HepG2 (cell line): ENCODE data around the gene TTLL12. TPM values are rescaled to one million over a fixed set of nuclear protein-coding genes. Genes with fewer than 3 reads are reported as not detected.

ENCODE experiments used
- CHCHD3 ChIP-seq: sonication (generic); formaldehyde crosslinking; IDR thresholded peaks from 2 replicates; pipeline ENCODE4 v1.8.0; 2022; ENCODE audit warnings: mild to moderate bottlenecking, missing genetic modification reagents, moderate library complexity
- DMAP1 ChIP-seq: IDR thresholded peaks from 2 replicates; pipeline ENCODE4 v1.6.1; 2016
- HMGXB3 ChIP-seq: sonication (generic); formaldehyde crosslinking; IDR thresholded peaks from 2 replicates; pipeline ENCODE4 v1.4.0; 2020; ENCODE audit warnings: missing genetic modification reagents, borderline replicate concordance
- MEIS2 ChIP-seq: sonication (generic); formaldehyde crosslinking; IDR thresholded peaks from 2 replicates; pipeline ENCODE4 v1.9.0; 2021; ENCODE audit warnings: mild to moderate bottlenecking, missing genetic modification reagents
- MTA1 ChIP-seq: sonication (generic); formaldehyde crosslinking; IDR thresholded peaks from 2 replicates; pipeline ENCODE4 v1.4.0; 2020; ENCODE audit warnings: missing genetic modification reagents, mild to moderate bottlenecking, borderline replicate concordance
- PBX3 ChIP-seq: sonication (generic); formaldehyde crosslinking; IDR thresholded peaks from 2 replicates; pipeline ENCODE4 v1.8.1; 2023; ENCODE audit warnings: missing genetic modification reagents, inconsistent platforms, borderline replicate concordance
- REL ChIP-seq: sonication (generic); formaldehyde crosslinking; conservative IDR thresholded peaks from 2 replicates; pipeline ENCODE4 v1.8.0; 2022; ENCODE audit warnings: mild to moderate bottlenecking, missing genetic modification reagents, moderate library complexity
- SOX6 ChIP-seq, 2 experiments: fragments of 450-650 bp in 1 of 2; sonication (generic) in 1 of 2; formaldehyde crosslinking in 1 of 2; IDR thresholded peaks; 2 replicates each; pipeline versions ENCODE4 v1.4.0 to v1.6.1; 2017 to 2020; ENCODE audit warnings: antibody characterized with exemption in 1 of 2, mild to moderate bottlenecking in 1 of 2, missing genetic modification reagents in 1 of 2
- SP1 ChIP-seq, 2 experiments: fragments of 450-650 bp in 1 of 2; sonication (generic) in 1 of 2; formaldehyde crosslinking in 1 of 2; IDR thresholded peaks; 2 replicates each; pipeline versions ENCODE4 v1.4.0 to v1.6.1; 2016 to 2020; ENCODE audit warnings: missing genetic modification reagents in 1 of 2
- ZNF430 ChIP-seq: sonication (generic); formaldehyde crosslinking; IDR thresholded peaks from 2 replicates; pipeline ENCODE4 v1.9.0; 2021; ENCODE audit warnings: mild to moderate bottlenecking, missing genetic modification reagents
- ZNF776 ChIP-seq: sonication (generic); formaldehyde crosslinking; IDR thresholded peaks from 2 replicates; pipeline ENCODE4 v1.4.0; 2020; ENCODE audit warnings: mild to moderate bottlenecking, missing genetic modification reagents
- ZNF788 ChIP-seq: sonication (generic); formaldehyde crosslinking; IDR thresholded peaks from 2 replicates; pipeline ENCODE4 v1.5.0; 2020; ENCODE audit warnings: mild to moderate bottlenecking, missing genetic modification reagents, borderline replicate concordance
- ZSCAN31 ChIP-seq: sonication (generic); formaldehyde crosslinking; IDR thresholded peaks from 2 replicates; pipeline ENCODE4 v1.5.0; 2020; ENCODE audit warnings: low read depth, mild to moderate bottlenecking, missing genetic modification reagents
- polyA plus RNA-seq, 8 experiments: library from polyadenylated mRNA; depleted of rRNA in 3 of 8; stranded (reverse) in 7 of 8; unstranded in 1 of 8; fragments of >200 nt; fragmentation: Illumina TruSeq in 4 of 8; extraction: Trizol in 4 of 8; gene quantifications; 2 replicates each; pipeline versions ENCODE4 v1.2.1 to v1.2.3, GENCODE V29; 2011 to 2016; ENCODE audit warnings: low read depth in 4 of 8, missing spikeins in 1 of 8, mixed read lengths in 1 of 8; ENCODE audit not compliant: insufficient read depth in 1 of 8
- total RNA-seq, 5 experiments: library from RNA; depleted of rRNA; stranded (reverse); fragments of >200 nt; fragmentation: Illumina TruSeq; extraction: Trizol; gene quantifications; 2 replicates each; pipeline ENCODE4 v1.2.3, GENCODE V29; 2016; ENCODE audit warnings: low read depth in 1 of 5
- TF ChIP-seq, protein P1 (sequence below): sonication (generic); formaldehyde crosslinking; IDR thresholded peaks from 2 replicates; pipeline ENCODE4 v1.4.0; 2020; ENCODE audit warnings: missing genetic modification reagents

Gene TTLL12
- total and polyA plus RNA-seq, 2 of the 13 experiments (the other 11 are each of a cell fraction or from before 2014, with no cell fraction given), result 11.9 to 38.1 TPM

DNA sequence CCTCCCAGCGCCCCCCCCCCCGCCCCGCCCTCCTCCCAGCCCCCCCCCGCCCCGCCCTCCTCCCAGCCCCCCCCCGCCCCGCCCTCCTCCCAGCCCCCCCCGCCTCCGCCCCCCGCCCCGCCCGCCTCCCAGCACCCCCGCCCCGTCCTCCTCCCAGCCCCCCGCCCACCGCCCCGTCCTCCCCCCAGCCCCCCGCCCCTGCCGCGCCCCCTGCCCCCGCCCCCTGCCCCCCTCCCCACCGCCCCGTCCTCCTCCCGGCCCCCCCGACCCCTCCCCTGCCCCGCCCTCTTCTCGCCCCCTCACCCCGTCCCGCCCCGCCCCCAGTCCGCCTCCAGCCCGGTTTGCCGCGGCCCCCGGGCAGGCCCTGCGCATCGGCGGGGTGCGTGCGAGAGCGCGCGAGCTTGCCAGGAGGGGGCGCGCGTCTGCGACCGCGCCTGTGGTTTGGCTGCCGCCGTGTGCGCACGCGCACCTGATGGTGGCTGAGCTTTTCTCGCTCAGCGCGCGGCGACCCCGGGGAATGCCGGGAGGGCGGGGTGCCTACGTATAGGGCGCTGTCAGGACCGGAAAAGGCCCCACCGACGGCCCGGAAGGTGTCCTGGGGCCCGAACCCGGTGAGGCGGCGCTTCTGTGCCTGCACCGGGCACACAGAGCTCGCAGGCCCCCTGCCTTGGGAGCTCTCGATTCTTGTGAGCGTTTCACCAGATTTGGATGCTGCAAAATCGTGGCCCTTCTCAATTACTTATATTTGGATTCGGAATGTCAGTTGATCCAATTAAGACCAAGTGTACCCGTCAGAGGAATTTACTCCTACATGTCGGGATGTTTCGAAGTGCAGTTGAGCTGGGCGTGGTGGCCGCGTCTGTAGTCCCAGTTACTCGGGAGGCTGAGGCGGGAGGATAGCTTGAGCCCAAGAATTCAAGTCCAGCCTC lies 501 bp upstream of the TTLL12 start (continued):
- TF ChIP-seq HMGXB3 (CRISPR knock-in tag) (peak; percentile 31; the same call in 1 of the 2 replicates), SOX6 (IDR thresholded peaks at IDR 0.05) (no peak), SOX6 (CRISPR knock-in tag; IDR thresholded peaks at IDR 0.05) (peak; percentile 72; the same call in 1 of the 2 replicates), ZNF788 (CRISPR knock-in tag) (peak; percentile 93; the same call in 1 of the 2 replicates), MTA1 (peak; percentile 54; the same call in 1 of the 2 replicates), PBX3 (no peak), MEIS2 (CRISPR knock-in tag) (peak; percentile 86), SP1 (IDR thresholded peaks at IDR 0.05) (no peak), SP1 (CRISPR knock-in tag; IDR thresholded peaks at IDR 0.05) (peak; percentile 65), ZNF430 (CRISPR knock-in tag) (no peak), CHCHD3 (CRISPR knock-in tag) (no peak), DMAP1 (peak; percentile 71; the same call in 1 of the 2 replicates), REL (CRISPR knock-in tag) (no peak), ZNF776 (CRISPR knock-in tag) (peak; percentile 83), ZSCAN31 (CRISPR knock-in tag) (peak; percentile 31; the same call in 1 of the 2 replicates)
- TF ChIP-seq, protein P1, sequence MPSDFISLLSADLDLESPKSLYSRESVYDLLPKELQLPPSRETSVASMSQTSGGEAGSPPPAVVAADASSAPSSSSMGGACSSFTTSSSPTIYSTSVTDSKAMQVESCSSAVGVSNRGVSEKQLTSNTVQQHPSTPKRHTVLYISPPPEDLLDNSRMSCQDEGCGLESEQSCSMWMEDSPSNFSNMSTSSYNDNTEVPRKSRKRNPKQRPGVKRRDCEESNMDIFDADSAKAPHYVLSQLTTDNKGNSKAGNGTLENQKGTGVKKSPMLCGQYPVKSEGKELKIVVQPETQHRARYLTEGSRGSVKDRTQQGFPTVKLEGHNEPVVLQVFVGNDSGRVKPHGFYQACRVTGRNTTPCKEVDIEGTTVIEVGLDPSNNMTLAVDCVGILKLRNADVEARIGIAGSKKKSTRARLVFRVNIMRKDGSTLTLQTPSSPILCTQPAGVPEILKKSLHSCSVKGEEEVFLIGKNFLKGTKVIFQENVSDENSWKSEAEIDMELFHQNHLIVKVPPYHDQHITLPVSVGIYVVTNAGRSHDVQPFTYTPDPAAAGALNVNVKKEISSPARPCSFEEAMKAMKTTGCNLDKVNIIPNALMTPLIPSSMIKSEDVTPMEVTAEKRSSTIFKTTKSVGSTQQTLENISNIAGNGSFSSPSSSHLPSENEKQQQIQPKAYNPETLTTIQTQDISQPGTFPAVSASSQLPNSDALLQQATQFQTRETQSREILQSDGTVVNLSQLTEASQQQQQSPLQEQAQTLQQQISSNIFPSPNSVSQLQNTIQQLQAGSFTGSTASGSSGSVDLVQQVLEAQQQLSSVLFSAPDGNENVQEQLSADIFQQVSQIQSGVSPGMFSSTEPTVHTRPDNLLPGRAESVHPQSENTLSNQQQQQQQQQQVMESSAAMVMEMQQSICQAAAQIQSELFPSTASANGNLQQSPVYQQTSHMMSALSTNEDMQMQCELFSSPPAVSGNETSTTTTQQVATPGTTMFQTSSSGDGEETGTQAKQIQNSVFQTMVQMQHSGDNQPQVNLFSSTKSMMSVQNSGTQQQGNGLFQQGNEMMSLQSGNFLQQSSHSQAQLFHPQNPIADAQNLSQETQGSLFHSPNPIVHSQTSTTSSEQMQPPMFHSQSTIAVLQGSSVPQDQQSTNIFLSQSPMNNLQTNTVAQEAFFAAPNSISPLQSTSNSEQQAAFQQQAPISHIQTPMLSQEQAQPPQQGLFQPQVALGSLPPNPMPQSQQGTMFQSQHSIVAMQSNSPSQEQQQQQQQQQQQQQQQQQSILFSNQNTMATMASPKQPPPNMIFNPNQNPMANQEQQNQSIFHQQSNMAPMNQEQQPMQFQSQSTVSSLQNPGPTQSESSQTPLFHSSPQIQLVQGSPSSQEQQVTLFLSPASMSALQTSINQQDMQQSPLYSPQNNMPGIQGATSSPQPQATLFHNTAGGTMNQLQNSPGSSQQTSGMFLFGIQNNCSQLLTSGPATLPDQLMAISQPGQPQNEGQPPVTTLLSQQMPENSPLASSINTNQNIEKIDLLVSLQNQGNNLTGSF, result 0 out of 2 replicates have a peak, but pooled peaks have one; percentile 57
